Cardiac fibroblast (primary cell): ENCODE data around the gene RPA3.

Source experiments
- DNase-seq, 2 donors: peaks; one replicate each; pipeline versions ENCODE4 v3.0.0 to v3.0.0-alpha.2; 2010; ENCODE audit warnings: low read depth in 2 of 2
- H3K4me3 ChIP-seq, 2 donors: replicated peaks in 1 of 2; 1 replicate in 1 of 2; 2 replicates in 1 of 2; pipeline ENCODE4 v1.5.1; 2011; ENCODE audit warnings: low read depth in 2 of 2, low read length in 2 of 2, mild to moderate bottlenecking in 2 of 2, moderate library complexity in 1 of 2
- CTCF ChIP-seq: IDR thresholded peaks from one replicate; pipeline ENCODE4 v1.5.1; 2011; ENCODE audit warnings: low read depth, mild to moderate bottlenecking, low read length, inconsistent platforms

Gene RPA3

DNA sequence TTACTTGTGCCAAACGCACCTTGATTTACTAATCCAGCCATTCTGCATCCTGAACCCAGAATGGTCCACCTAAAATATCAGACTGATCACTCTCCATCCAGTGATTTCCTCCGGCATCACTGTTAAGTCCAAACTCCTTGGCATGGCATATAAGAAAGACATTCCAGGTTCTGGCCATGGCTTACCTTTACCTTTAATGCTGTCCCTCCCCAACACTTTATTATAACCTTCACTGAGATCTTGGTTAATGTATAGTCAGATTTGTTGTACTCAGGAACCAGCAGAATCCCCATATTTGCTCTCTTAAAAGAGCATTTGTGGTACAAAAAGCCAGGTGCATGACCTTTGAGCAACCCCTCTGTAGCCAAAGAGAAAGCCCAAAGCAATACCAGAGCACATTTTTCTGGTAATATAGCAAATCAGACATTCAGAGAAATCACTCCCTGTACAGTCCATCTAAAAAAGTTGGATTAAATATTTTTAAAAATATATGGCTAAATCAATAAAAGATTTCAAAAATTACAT is 67.7 kb downstream of the RPA3 start:
- no peak for DNase-seq
- H3K4me3 ChIP-seq = no peak overlapping the region
- no peak for TF ChIP-seq CTCF

DNA sequence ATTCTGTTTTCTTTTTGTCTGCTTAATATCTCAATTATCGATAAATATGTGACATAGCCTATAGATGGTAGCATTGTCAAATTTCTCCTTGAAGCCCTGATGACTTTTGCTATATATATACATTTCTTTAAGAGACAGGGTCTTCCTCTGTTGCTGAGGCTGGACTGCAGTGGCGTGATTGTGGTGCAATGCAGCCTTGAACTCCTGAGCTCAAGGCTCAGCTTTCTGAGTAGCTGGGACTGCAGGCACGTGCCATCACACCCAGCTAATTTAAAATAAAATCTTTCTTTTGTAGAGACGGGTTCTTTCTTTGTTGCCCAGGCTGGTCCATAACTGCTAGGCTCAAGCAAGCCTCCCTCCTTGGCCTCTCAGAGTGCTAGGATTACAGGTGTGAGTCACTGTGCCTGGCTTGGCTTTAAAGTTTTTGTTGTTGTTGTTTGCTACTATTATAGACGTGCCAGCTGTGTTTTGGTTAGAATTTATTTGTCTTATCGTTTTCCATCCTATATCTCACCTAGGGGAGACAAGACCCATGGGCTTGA is 70.8 kb downstream of the RPA3 start:
- no peak for TF ChIP-seq CTCF
- H3K4me3 ChIP-seq = no peak overlapping the region
- no peak for DNase-seq

DNA sequence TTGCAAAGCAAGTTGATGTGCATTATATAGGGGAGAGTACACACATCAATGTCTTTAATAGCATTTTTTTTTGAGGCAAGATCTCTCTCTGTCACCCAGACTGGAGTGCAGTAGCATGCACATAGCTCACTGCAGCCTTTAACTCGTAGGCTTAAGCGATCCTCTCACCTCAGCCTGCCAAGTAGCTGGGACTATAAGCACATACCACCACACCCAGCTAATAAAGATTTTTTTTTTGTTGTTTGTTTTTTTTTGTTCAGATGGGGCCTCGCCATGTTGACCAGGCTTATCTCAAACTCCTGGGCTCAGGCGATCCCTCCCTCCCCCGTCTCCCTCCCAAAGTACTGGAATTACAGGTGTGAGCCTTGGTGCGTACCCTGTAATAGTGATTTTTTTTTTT is 76.3 kb downstream of the RPA3 start:
- no peak for TF ChIP-seq CTCF
- no peak overlapping the region for H3K4me3 ChIP-seq

GRCh38 chr7:7641129-7641663 is 77.2 kb downstream of the RPA3 start:
- peak; percentile 18 to 23 for DNase-seq
- H3K4me3 ChIP-seq = peak overlapping the region; percentile 93 to 98
- no peak for TF ChIP-seq CTCF

More for the DNA sequence above, 76.3 kb downstream of the RPA3 start:
- no peak for DNase-seq

DNA sequence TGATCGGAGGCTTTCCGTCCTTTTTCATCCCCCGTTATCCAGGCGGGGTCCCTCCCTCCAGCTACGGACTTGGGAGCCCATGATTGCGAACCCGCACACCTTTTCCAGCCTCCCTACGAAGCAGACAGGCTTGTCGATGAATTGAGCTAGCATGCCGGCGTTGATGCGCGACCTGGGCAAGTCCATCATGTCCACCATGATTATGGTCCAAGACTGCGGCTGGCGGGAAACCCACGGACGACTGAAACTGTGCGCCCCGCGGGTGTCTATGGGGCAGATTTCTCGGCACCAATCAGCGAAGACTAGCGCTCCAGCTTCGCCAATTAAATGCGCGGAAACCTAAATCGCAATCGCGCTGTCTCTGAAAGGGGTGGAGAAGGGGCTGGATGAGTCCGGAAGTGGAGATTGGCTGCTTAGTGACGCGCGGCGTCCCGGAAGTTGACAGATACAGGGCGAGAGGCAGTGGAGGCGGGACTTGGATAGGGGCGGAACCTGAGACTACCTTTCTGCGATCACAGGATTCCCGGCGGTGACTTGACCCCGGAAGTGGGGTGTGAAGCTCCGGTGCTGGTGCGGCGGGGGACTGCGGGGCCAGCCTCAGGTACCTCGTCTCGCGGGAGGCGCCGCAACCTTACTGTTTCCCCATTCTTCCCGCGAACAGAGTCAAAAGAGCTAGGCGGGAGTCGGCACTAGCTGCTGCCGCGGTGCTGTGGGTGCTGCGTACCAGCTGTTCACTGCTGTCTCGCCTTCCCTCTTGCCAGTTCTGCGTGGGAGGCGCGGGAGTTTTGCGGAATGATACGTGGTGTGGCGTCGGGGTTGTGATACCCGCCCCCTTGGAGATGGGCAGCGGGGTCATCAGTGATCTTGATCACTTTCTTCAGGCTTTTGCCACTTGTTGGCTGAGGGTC is 77.9 kb downstream of the RPA3 start, which contains the start of gene UMAD1:
TSS of gene UMAD1 (plus strand) at position 532 of the 908 bp plus-strand sequence. CDS start 32,620 bp downstream, outside the sequence.
- no peak for TF ChIP-seq CTCF
- H3K4me3 ChIP-seq = peak within 1 kb of the TSS; percentile 93 to 98
- peak; percentile 98 to 99 for DNase-seq

DNA sequence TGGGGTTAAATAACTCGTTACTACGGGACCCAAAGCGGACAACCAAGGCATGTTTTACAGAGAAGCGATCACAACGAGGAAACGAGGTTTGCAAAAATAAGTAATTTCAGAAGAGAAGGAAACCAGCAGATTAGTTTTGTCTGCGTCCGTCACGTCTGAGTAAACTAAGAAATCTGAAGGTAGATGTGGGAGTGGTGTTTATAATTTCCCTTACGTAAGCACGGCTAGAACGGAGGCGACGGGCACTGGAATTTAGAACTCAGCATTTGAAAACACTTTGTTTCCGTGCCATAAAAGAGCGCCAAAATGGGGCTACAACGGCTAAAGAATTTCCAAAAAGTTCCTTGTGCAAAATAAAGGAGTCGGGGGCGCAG is 78.6 kb downstream of the RPA3 start:
- peak; percentile 27 to 43 for DNase-seq
- peak overlapping the region; percentile 93 to 98 for H3K4me3 ChIP-seq
- no peak for TF ChIP-seq CTCF
